Measurements from ENCODE around the gene TOR2A.

TOR2A gene

GRCh38 chr9:127686461-127687393, 48.4 kb downstream of the TOR2A start:
- no peak for FAIRE-seq
- TF ChIP-seq POLR2A (IDR thresholded peaks at IDR 0.05; ENCODE audit: low read depth, low read length) (no peak), TAF1 (IDR thresholded peaks at IDR 0.05; ENCODE audit: borderline replicate concordance, low read depth, low read length) (no peak), POLR2AphosphoS5 (IDR thresholded peaks at IDR 0.05; ENCODE audit: low read depth, low read length) (no peak)
- DNase-seq (ENCODE audit: insufficient read length), result no peak

GRCh38 chr9:127684576-127684975, 50.5 kb downstream of the TOR2A start:
- no peak for DNase-seq (ENCODE audit: insufficient read length)
- TF ChIP-seq POLR2A (IDR thresholded peaks at IDR 0.05; ENCODE audit: low read depth, low read length) (no peak), POLR2AphosphoS5 (IDR thresholded peaks at IDR 0.05; ENCODE audit: low read depth, low read length) (no peak), TAF1 (IDR thresholded peaks at IDR 0.05; ENCODE audit: borderline replicate concordance, low read depth, low read length) (no peak)
- FAIRE-seq, result no peak

- no peak for FAIRE-seq
- DNase-seq (ENCODE audit: insufficient read length), result no peak
- no peak for TF ChIP-seq POLR2AphosphoS5 (IDR thresholded peaks at IDR 0.05; ENCODE audit: low read depth, low read length)
- no peak for TF ChIP-seq TAF1 (IDR thresholded peaks at IDR 0.05; ENCODE audit: borderline replicate concordance, low read depth, low read length)
- TF ChIP-seq POLR2A (IDR thresholded peaks at IDR 0.05; ENCODE audit: low read depth, low read length), result no peak
Observed at GRCh38 chr9:127683723-127684122, 51.4 kb downstream of the TOR2A start.

GRCh38 chr9:127682351-127683136, 52.5 kb downstream of the TOR2A start:
- no peak for DNase-seq (ENCODE audit: insufficient read length)
- FAIRE-seq, result no peak
- TF ChIP-seq POLR2A (IDR thresholded peaks at IDR 0.05; ENCODE audit: low read depth, low read length), result no peak

Measured in GM12892 (cell line).